GM19397 (cell line): ENCODE results near the gene DDX21.
A peak's percentile ranks its signal among the peaks of the same experiment; 100 is the strongest.
"Not testable (repeated sequence)": the region's sequence is repeated elsewhere in the genome, so short reads cannot be mapped to it uniquely, and the experiment has no call there.

Experiments used
- ATAC-seq: cut with Tn5 transposase; IDR thresholded peaks from one replicate; pipeline ENCODE4 v1.9.1; 2021; ENCODE audit warnings: mild to moderate bottlenecking, moderate library complexity; ENCODE audit not compliant: unreplicated experiment

The DDX21 gene

DNA sequence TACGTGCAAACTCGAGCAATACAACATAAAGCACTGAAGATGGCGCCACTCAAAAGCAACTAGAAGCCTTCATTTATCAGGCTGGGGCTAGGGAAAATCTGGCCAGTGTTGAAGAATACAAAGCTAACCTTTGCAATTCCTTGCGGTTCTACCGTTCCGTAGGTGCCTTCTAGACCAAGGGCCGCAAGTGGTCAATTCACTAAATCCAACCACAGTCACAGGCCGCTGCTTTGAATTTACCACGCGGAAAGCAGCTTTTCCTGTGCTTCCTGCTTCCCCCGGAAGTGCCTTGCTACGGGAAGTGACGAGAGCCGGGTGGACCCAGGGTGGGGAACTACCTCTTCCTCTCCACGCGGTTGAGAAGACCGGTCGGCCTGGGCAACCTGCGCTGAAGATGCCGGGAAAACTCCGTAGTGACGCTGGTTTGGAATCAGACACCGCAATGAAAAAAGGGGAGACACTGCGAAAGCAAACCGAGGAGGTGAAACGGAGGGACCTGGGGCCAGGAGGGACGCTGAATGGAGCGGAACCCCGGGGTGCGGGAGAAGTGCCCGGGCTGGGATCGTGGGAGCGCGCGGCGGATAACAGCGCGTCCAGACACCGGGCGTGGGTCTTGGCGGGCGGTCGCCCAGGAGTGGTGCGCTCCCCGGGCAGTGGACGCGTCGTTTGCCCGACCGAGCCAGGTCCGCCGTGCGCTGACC, at the start of gene DDX21:
TSS of gene DDX21 (plus strand) at position 339 of the 701 bp plus-strand sequence. CDS start at position 395, 56 bp downstream.
- ATAC-seq = peak; percentile 83

DNA sequence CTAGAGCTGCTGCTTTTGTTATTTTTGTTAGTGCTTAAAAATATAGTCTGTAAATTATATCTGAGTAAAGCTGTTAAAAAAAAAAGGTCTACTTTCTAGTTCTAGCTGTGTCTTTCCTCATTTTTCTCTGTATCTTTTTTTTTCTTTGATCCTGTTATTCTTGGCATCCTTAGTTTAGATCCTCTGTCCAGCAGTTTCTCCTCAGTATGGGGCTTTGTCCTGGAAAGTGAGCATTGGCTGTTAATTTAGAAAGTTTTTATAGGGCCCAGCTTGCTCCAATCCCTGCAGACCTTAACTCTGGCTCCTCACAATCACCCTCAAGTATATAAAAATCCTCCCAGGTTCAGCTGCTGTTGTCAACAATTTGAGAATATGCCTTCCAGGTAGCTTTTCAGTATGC, 31.4 kb upstream of the DDX21 start:
- no peak for ATAC-seq

DNA sequence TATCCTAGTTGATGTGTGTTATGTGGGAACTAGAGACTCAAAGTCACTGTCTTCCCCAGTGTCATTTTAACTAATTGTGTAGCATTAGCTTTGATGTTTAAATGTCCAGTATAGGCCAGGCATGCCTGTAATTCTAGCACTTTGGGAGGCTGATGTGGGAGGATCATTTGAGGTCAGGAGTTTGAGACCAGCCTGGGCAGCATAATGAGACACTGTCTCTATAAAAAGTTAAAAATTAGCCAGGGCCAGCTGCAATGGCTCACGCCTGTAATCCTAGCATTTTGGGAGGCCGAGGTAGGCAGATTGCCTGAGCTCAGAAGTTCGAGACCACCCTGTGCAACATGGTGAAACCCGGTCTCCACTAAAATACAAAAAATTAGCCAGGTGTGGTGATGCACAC, 30.5 kb upstream of the DDX21 start:
- no peak for ATAC-seq

DNA sequence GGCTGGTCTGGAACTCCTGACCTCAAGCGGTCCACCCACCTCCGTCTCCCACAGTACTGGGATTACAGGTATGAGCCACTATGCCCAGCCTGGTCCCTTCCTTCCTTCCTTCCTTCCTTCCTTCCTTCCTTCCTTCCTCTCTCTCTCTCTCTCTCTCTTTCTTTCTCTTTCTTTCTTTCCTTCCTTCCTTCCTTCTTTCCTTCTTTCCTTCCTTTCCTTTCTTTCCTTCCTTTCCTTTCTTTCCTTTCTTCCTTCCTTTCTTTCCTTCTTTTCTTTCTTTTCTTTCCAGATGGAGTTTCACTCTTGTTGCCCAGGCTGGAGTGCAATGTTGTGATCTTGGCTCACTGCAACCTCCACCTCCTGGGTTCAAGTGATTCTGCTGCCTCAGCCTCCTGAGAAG, 26.8 kb upstream of the DDX21 start:
- not testable (repeated sequence) for ATAC-seq

DNA sequence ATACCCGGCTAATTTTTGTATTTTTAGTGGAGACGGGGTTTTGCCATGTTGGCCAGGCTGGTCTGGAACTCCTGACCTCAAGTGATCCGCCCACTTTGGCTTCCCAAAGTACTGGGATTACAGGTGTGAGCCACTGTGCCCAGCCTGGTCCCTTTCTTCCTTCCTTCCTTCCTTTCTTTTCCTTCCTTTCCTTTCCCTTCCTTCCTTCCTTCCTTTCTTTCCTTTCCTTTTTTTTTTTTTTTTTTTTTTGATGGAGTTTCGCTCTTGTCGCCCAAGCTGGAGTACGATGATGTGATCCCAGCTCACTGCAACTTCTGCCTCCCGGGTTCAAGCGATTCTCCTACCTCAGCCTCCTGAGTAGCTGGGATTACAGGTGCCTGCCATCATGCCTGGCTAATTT, 26.1 kb upstream of the DDX21 start:
- not testable (repeated sequence) for ATAC-seq

DNA sequence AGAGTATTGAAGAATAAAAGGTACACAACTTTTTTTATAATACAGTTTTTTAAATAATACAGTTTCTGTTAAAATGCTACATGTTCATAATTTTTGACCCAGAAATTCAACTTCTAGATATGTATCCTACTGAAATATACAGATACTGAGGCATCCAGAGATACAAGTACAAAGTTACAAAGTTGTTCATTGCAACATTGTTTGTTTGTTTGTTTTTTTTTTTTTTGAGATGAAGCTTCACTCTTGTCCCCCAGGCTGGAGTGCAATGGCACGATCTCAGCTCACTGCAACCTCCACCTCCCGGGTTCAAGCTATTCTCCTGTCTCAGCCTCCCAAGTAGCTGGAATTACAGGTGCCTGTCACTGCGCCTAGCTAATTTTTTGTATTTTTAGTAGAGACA, 23.1 kb upstream of the DDX21 start:
- not testable (repeated sequence) for ATAC-seq

DNA sequence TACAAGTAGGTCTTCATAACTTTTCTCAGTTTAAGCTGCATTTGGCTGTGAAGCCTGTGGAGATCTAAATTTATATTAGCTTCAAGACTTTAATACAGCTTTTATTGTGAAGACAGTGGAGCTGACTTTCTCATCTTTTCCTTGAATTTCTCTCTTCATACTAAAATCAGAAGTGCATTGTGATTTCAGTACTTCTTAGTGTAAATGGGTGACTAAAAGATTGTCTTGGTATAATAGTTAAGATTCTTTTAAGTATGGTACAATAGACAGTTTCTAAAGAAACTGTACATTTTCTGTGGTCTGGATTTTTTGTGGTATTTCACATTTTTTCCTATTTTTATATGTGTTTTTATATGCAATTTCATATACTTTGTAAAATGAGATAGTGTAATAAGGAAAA, 21.0 kb upstream of the DDX21 start:
- no peak for ATAC-seq

DNA sequence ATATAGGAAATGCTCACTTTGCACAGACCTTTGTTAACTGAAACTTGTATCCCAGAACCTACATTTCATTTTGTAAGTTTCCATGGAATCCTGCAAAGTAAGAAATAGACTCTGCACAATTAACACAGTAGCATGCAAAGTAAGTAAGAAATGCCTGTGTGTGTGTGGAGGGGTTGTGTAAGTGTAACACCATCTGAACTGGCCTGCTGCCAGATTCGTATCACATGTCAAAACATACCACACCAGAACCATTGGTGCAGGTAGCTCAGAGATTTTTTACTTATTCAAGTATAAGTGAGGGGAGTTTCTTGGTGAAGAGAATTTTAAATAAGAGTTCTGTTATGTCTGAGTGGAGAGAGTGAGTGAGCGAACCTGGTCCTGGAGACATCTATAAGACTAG, 17.9 kb upstream of the DDX21 start:
- no peak for ATAC-seq

DNA sequence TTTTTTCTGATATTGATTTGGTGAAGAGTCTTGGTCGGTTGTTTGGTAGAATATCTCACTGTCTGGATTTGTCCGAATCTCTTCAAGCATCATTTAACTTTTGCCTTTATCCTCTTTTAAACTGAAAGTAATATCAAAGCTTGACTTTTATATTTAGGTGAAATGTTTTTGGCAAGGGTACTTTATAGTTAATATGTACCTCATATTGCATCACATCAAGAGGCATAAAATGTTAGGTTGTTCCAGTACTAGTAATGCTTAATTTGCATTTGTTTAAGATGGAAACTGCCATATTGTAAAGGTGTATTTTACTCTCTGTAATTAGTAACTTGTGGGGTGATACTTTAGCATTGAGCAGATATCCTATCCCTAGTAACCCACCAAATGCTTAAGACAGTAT, 17.1 kb upstream of the DDX21 start:
- no peak for ATAC-seq

DNA sequence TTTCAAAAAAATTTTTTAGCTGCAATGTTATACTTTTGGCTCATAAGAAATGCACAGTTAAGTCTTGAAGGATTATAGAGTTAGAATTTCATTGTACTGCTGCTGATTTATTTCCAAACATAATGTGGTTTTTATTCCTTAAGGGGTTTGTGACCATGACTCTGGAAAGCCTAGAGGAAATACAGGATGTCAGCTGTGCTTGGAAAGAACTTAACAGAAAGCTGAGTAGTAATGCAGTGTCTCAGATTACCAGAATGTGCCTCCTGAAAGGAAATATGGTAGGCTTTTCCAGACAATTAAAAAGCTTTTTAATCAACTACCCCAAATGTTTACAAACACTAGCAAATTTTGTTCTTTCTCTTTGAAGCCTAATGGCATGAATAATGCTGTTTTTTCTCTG, 15.1 kb upstream of the DDX21 start:
- ATAC-seq = not testable (repeated sequence)

DNA sequence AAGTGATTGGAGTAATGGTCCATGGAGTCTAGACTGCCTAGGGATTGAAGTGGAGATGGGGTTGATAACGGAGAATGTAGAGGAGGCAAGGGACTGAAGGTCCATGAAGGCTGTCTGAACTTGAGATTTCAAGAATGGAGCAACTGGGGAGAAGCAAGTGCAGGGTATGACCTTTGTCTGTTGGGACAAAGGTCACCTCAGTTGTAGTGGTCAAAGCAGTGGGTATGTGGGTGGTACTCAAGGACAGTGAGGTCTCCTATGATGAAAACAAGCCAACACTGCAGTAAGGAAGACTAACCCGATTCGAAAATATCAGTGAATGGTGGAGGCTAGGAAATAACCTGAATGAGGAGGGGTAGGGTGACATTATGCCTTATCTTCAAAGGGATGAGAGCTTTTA, 5.4 kb upstream of the DDX21 start:
- ATAC-seq = no peak

DNA sequence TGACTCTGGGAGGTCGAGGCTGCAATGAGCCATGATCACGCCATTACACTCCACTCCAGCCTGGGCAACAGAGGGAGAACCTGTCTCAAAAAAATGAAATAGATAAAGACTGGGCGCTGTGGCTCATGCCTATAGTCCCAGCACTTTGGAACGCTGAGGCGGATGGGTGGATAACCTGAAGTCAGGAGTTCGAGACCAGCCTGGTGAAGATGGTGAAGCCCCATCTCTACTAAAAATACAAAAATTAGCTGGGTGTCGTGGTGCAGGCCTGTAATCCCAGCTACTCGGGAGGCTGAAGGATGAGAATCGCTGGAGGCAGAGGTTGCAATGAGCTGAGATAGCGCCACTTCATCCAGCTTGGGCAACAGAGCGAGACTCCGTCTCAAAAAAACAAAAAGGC, 1.1 kb upstream of the DDX21 start:
- no peak for ATAC-seq

DNA sequence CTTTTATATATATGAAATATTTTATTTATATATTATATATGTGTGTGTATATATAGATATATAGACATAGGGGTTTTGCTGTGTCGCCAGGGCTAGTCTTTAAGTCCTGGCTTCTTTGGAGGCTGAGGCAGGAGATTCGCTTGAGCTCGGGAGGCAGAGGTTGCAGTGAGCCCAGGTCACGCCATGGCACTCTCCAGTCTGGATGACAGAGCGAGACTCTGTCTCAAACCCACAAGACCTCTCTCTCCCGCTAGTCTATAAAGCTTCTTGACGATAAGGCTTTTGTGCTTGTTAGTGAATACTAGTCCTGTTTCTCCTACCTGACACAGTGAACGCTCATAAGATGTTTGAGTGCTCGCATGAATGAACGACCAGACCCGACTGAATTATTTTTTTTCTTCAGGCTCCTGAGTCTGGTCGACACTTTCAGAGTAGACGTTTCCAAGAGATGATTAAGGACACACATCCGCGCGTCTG, 577 bp upstream of the DDX21 start:
- ATAC-seq = no peak

DNA sequence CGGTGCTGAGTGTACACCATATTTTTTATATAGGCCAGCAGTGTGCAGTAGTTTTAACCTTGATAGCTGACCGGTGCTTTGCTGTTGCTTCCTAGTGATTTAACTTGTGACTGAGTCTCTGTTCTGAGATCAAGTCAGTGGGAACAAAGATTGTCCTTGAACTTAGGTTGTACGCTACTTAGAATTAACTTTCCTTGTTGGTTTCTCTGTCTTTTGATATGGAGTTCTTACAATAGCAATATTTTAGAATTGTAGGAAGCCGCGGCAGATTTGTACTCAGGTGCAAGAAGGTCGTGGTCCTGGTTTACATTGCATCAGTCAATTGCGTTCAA, 1.3 kb downstream of the DDX21 start:
- no peak for ATAC-seq

DNA sequence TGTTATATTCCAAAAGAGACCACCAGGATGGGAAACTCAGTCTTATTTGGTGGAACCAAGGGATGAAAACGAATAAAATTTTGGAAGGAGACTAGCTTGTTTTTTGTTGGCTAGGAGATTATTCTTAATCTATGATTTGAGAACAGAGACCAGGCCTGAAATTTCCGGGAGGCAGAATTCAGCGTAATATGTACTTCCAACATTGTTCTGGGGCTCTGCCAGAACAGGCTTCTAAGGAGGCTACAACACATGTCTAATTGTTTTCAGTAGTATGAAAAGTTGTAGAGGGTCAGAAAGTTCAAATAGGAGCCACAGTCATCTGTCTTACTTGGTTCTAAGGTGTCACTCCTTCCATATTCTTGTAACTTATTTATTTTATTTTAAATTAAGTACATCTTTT, 1.7 kb downstream of the DDX21 start:
- ATAC-seq = no peak

DNA sequence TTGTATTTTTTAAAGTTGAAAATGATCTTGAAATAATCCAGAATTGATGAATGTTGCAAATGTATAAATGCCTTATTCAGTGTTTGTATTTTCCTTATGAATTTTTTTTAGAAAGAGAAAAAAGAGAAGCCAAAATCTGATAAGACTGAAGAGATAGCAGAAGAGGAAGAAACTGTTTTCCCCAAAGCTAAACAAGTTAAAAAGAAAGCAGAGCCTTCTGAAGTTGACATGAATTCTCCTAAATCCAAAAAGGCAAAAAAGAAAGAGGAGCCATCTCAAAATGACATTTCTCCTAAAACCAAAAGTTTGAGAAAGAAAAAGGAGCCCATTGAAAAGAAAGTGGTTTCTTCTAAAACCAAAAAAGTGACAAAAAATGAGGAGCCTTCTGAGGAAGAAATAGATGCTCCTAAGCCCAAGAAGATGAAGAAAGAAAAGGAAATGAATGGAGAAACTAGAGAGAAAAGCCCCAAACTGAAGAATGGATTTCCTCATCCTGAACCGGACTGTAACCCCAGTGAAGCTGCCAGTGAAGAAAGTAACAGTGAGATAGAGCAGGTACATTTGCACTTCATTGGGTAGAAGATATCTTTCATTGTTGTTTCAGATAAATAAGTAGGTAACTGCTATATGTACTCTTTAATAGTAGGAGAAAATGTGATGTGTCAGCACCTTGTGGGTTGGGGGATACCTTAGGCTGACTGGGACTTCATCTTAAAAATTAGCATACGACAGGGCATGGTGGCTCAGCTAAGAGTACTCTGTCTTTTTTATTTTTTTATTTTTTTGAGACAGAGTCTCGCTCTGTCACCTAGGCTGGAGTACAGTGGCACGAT, 3.9 kb downstream of the DDX21 start:
- ATAC-seq = no peak

DNA sequence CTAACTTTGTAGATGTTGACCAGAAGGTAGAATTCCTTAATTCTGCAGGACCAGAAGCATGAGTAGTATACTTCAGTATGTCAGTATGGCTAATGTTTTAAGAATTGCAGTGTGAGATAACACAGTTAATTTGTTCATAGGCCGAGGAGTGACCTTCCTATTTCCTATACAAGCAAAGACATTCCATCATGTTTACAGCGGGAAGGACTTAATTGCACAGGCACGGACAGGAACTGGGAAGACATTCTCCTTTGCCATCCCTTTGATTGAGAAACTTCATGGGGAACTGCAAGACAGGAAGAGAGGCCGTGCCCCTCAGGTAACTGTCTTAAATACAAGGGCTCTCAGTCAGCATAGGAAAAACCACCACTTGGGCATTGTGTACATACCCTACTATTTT, 7.2 kb downstream of the DDX21 start:
- ATAC-seq = no peak

DNA sequence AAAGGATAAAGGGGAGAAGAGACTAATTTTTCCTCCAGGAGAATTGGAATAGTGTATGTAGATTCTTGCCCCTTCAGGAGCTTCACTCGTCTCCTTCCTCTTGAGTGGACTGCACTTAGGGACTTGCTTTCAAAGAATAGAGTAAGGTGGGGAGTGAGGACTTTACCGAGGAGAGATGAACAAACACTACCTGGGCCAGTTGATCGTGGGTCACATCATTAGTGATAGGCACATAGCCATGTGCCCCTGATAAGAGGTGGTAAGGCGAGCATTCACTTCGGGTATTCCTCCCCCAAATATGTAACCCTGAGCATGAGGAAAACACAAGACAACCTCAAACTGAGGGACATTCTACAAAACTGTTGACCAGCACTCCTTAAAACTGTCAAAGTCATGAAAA, 18.0 kb downstream of the DDX21 start:
- ATAC-seq = no peak

DNA sequence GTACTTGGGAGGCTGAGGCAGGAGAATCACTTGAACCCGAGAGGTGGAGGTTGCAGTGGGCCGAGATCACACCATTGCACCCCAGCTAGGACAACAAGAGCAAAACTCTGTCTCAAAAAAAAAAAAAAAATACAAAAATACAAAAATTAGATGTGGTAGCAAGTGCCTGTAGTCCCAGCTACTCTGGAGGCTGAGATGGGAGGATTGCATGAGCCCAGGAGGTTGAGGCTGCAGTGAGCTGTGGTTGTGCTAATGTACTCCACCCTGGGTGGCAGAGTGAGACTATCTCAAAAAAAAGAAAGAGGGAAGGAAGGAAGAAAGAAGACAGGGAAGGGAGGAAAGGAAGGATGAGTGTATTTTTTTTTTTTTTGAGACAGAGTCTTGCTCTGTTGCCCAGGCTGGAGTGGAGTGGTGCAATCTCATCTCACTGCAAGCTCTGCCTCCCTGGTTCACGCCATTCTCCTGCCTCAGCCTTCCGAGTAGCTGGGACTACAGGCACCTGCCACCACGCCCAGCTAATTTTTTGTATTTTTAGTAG, 20.0 kb downstream of the DDX21 start:
- ATAC-seq = not testable (repeated sequence)

DNA sequence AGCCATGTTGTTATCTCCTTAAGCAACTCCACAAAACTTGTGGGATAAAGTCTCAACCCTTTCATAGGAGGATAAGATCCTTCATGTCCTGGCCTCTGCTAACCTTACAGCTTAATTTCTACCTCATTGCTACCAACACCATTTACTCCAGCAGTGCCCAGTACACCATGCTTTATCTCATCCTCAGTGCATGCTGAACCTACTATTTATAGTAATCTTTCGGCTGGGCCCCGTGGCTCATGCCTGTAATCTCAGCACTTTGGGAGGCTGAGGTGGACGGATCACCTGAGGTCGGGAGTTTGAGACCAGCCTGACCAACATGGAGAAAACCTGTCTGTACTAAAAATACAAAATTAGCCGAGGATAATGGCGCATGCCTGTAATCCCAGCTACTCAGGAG, 23.8 kb downstream of the DDX21 start:
- ATAC-seq = not testable (repeated sequence)

DNA sequence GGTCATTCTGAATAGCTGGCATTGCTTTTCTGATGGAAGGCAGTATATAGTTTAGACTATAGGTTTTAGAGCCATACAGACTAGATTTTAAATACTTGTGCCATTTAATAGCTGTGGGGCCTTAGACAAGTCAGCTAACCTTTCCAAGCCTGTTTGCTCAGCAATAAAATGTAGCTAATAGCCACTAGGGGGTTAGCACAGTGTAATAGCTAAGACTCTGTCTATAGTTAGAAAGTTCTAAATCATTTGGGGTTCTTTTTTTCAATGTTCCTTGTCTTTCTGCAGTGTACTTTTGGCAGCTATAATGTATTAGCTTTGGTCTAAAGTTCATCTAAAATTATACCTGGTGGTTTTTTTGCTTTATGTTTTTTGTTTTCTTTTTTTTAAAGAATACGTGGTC, 25.1 kb downstream of the DDX21 start:
- ATAC-seq = no peak

DNA sequence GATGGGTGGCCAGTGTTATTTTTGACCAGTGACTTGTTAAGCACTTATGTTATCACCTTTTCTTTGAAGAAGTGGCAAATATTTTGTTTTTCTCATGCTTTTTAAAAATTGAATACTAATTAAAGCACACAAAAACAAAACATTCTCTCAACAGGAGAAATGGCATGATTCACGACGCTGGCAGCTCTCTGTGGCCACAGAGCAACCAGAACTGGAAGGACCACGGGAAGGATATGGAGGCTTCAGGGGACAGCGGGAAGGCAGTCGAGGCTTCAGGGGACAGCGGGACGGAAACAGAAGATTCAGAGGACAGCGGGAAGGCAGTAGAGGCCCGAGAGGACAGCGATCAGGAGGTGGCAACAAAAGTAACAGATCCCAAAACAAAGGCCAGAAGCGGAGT, 26.4 kb downstream of the DDX21 start:
- no peak for ATAC-seq
